Smooth muscle cell (in vitro differentiated cells): ENCODE data around the gene FGFR4. TPM values are rescaled to one million over a fixed set of nuclear protein-coding genes. Genes with fewer than 3 reads are reported as not detected.

Experiments
- DNase-seq: peaks from one replicate; lab custom pipeline; 2025; ENCODE audit not compliant: unreplicated experiment; lab: John Stamatoyannopoulos, UW
- H2AFZ ChIP-seq: fragments of 200-600 bp; sonication (generic); 2 replicates; pipeline ENCODE4 v1.6.0; 2016; ENCODE audit warnings: antibody characterized with exemption, low read depth, mild to moderate bottlenecking
- H3F3A ChIP-seq: fragments of 200-600 bp; sonication (generic); 2 replicates; pipeline ENCODE4 v1.6.0; 2017; ENCODE audit warnings: antibody characterized with exemption, low read depth
- H3K27ac ChIP-seq: fragments of 200-600 bp; sonication (generic); 2 replicates; pipeline ENCODE4 v1.5.1; 2016; ENCODE audit warnings: low read depth, mild to moderate bottlenecking
- H3K27me3 ChIP-seq: fragments of 200-600 bp; sonication (generic); 2 replicates; pipeline ENCODE4 v1.6.1; 2016; ENCODE audit warnings: low read depth, mild to moderate bottlenecking
- H3K36me3 ChIP-seq: fragments of 200-600 bp; sonication (generic); 2 replicates; pipeline ENCODE4 v1.5.1; 2016; ENCODE audit warnings: low read depth
- H3K4me1 ChIP-seq: fragments of 200-600 bp; sonication (generic); 2 replicates; pipeline ENCODE4 v1.5.1; 2016; ENCODE audit warnings: low read depth
- H3K4me2 ChIP-seq: fragments of 200-600 bp; sonication (generic); 2 replicates; pipeline ENCODE4 v1.6.0; 2016; ENCODE audit warnings: mild to moderate bottlenecking
- H3K4me3 ChIP-seq: fragments of 200-600 bp; sonication (generic); 2 replicates; pipeline ENCODE4 v1.5.1; 2016; ENCODE audit warnings: mild to moderate bottlenecking
- H3K79me2 ChIP-seq: fragments of 200-600 bp; sonication (generic); 2 replicates; pipeline ENCODE4 v1.6.0; 2016; ENCODE audit warnings: low read depth, mild to moderate bottlenecking
- H3K9ac ChIP-seq: fragments of 200-600 bp; sonication (generic); 2 replicates; pipeline ENCODE4 v1.6.0; 2016; ENCODE audit warnings: low read depth
- H3K9me3 ChIP-seq: fragments of 200-600 bp; sonication (generic); replicated peaks from 2 replicates; pipeline ENCODE4 v1.5.1; 2016; ENCODE audit warnings: low read depth
- H4K20me1 ChIP-seq: fragments of 200-600 bp; sonication (generic); 2 replicates; pipeline ENCODE4 v1.6.0; 2016; ENCODE audit warnings: low read depth
- WGBS: methylation state at CpG from one replicate; pipeline ENCODE4 v1.1.7; 2016; ENCODE audit warnings: low lambda C conversion rate; 5-methylcytosine and 5-hydroxymethylcytosine counted together
- polyA plus RNA-seq: library from polyadenylated mRNA; unstranded; fragments of >200 nt; fragmentation: Nextera tagmentation; extraction: Ambion mirVana; gene quantifications from 2 replicates; pipeline ENCODE4 v1.2.1, GENCODE V29; 2016
- total RNA-seq: library from RNA; depleted of rRNA; stranded (reverse); fragments of >200 nt; gene quantifications from 2 replicates; pipeline ENCODE4 v1.2.3, GENCODE V29; 2014
- TF ChIP-seq, protein P1 (sequence below): fragments of 200-600 bp; sonication (generic); IDR thresholded peaks from 2 replicates; pipeline ENCODE4 v1.5.1; 2017; ENCODE audit warnings: borderline replicate concordance, mild to moderate bottlenecking, antibody characterized with exemption; ENCODE audit not compliant: insufficient read depth, poor library complexity, severe bottlenecking

The FGFR4 gene
- total and polyA plus RNA-seq, 2 experiments from 2014 or later: 0.90 to 1.1 TPM

DNA sequence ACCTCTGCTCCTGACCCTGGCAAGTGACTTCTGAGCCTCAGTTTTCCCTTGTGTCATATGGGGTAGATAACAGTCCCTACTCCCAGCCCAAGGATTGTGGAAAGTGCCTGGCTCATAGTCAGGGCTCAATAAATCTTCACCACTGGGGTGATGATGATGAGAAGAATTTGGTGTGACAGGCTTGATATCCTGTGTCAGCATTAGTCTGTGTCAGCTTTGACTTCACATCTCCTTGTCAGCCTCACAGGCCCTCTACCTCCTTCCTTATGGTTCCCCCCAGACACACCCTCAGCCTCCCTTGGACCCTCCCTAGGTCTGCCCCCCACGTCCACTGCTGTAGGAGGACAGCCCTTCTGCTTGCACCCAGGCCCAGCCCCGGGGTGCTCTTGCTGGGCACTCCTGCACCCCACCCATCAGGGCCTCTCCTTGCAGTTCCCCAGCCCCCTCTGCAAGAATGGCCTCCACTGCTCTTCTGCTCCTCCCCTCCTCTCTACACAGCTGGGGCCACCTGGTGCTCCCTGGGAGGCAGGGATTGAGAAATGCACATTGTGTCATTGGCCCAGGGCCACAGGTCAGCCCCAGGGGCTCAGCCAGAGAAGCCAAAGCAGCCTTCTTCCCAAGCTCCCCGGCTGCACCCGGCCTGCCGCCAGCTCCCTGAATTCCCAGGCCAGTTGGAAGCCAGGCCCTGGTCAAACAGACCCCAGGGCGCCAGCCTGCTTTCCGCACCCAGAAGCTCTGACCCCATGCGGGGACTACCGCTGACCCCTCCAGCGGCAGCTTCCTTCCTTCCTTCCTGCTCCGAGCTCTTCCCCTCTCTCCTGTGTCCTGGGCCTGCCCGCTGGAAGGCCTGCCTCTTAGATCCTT, 7.7 kb downstream of the FGFR4 start:
- no peaks in the 10 kb centered on the region for H3F3A ChIP-seq
- H3K27me3 ChIP-seq: no peaks in the 10 kb centered on the region
- 94% methylated on average over 12 of the region's 12 CpGs for WGBS
- H2AFZ ChIP-seq: no peak overlapping the region
- no peaks in the 10 kb centered on the region for H3K9me3 ChIP-seq
- H3K27ac ChIP-seq: no peak overlapping the region
- no peak overlapping the region for H3K9ac ChIP-seq
- H3K4me1 ChIP-seq: peaks cover 5% of the 10 kb centered on the region
- no peaks in the 10 kb centered on the region for H3K36me3 ChIP-seq
- no peak overlapping the region for H3K4me3 ChIP-seq
- TF ChIP-seq, protein P1, sequence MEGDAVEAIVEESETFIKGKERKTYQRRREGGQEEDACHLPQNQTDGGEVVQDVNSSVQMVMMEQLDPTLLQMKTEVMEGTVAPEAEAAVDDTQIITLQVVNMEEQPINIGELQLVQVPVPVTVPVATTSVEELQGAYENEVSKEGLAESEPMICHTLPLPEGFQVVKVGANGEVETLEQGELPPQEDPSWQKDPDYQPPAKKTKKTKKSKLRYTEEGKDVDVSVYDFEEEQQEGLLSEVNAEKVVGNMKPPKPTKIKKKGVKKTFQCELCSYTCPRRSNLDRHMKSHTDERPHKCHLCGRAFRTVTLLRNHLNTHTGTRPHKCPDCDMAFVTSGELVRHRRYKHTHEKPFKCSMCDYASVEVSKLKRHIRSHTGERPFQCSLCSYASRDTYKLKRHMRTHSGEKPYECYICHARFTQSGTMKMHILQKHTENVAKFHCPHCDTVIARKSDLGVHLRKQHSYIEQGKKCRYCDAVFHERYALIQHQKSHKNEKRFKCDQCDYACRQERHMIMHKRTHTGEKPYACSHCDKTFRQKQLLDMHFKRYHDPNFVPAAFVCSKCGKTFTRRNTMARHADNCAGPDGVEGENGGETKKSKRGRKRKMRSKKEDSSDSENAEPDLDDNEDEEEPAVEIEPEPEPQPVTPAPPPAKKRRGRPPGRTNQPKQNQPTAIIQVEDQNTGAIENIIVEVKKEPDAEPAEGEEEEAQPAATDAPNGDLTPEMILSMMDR: no peak
- DNase-seq: no peak
- no peaks in the 10 kb centered on the region for H3K79me2 ChIP-seq
- H3K4me2 ChIP-seq: no peak overlapping the region
- H4K20me1 ChIP-seq: no peaks in the 10 kb centered on the region

DNA sequence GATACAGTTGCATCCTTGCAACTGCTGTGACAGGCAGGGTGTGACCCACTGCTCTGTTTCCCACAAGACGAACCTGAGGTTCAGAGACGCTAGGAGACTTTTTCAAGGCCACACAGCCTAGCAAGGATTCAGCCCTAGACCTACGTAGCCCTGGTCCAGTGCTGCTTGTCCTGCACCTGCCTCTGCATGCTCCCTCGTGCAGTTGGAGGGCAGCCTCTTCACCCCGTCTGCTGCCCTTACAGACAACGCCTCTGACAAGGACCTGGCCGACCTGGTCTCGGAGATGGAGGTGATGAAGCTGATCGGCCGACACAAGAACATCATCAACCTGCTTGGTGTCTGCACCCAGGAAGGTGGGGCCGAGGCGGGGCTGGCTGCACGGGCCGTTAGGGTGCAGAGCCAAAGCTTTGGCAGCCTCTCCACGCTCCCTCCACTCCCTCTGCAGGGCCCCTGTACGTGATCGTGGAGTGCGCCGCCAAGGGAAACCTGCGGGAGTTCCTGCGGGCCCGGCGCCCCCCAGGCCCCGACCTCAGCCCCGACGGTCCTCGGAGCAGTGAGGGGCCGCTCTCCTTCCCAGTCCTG, 8.5 kb downstream of the FGFR4 start:
- H3K4me3 ChIP-seq: no peak overlapping the region
- H3K9me3 ChIP-seq: no peaks in the 10 kb centered on the region
- H3K79me2 ChIP-seq: no peaks in the 10 kb centered on the region
- TF ChIP-seq, protein P1: no peak
- H4K20me1 ChIP-seq: no peaks in the 10 kb centered on the region
- 94% methylated on average over 26 of the region's 28 CpGs for WGBS
- H3K27me3 ChIP-seq: no peaks in the 10 kb centered on the region
- H3K27ac ChIP-seq: no peak overlapping the region
- H3K4me1 ChIP-seq: peaks cover 5% of the 10 kb centered on the region
- no peaks in the 10 kb centered on the region for H3K36me3 ChIP-seq
- no peak overlapping the region for H3K4me2 ChIP-seq
- H3K9ac ChIP-seq: no peak overlapping the region
- DNase-seq: no peak
- no peak overlapping the region for H2AFZ ChIP-seq
- no peaks in the 10 kb centered on the region for H3F3A ChIP-seq

DNA sequence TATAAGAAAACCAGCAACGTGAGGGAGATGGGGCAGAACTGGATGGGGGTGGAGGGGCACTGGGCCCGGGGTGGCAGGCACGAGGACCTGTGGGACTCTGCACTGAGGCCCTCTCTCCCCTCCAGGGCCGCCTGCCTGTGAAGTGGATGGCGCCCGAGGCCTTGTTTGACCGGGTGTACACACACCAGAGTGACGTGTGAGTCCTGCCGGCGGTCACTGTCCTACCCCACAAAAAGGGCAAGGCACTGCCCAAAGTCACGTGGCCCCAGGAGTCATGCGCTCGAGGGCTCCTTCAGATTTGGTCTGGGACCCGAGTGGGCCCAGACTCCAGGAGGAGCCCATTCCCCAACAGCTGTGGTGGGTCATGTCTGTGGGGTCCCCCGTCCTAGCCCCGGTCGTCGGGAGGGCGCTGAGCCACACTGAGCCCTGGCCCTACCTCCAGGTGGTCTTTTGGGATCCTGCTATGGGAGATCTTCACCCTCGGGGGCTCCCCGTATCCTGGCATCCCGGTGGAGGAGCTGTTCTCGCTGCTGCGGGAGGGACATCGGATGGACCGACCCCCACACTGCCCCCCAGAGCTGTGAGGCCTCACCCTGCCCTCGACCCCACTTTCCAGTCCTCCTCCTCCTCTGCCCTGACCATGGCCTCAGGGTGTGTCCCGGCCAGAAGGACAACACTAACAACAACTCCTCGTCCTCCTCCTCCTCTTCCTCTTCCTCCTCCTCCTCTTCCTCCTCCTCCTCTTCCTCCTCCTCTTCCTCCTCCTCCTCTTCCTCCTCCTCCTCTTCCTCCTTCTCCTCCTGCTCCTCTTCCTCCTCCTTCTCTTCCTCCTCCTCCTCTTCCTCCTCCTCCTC, 9.7 kb downstream of the FGFR4 start:
- peaks cover 5% of the 10 kb centered on the region for H3K4me1 ChIP-seq
- H3K4me2 ChIP-seq: no peak overlapping the region
- H3K9me3 ChIP-seq: no peaks in the 10 kb centered on the region
- DNase-seq: no peak
- H3K9ac ChIP-seq: no peak overlapping the region
- no peaks in the 10 kb centered on the region for H4K20me1 ChIP-seq
- no peak overlapping the region for H3K4me3 ChIP-seq
- no peaks in the 10 kb centered on the region for H3K36me3 ChIP-seq
- H3F3A ChIP-seq: no peaks in the 10 kb centered on the region
- H3K27me3 ChIP-seq: no peaks in the 10 kb centered on the region
- no peak overlapping the region for H3K27ac ChIP-seq
- 95% methylated on average over 28 of the region's 29 CpGs for WGBS
- H2AFZ ChIP-seq: no peak overlapping the region
- TF ChIP-seq, protein P1: no peak
- no peaks in the 10 kb centered on the region for H3K79me2 ChIP-seq
